GM10248 (cell line): Measurements from ENCODE around the gene ACAP3.

Experiments
- CTCF ChIA-PET: fragments of 300-600 bp; sonication (Branson Sonifier 250); formaldehyde crosslinking; extraction: SDS; loops from one replicate; lab custom pipeline; 2021; ENCODE audit warnings: antibody characterized with exemption; lab: Yijun Ruan, JAX
- POLR2A ChIA-PET: fragments of 350-650 bp; sonication (Branson Sonifier 250); formaldehyde crosslinking; extraction: SDS; loops from one replicate; lab custom pipeline; 2020; ENCODE audit warnings: antibody characterized with exemption; lab: Yijun Ruan, JAX
- DNase-seq: peaks from one replicate; pipeline ENCODE4 v3.0.0; 2012; ENCODE audit errors: extremely low spot score
- CTCF ChIP-seq: IDR thresholded peaks from 2 replicates; pipeline ENCODE4 v1.5.1; 2012; ENCODE audit warnings: mild to moderate bottlenecking, low read depth; ENCODE audit errors: extremely low read depth, missing control alignments, control extremely low read depth

ACAP3 gene

GRCh38 chr1:1262071-1262470, 45.7 kb downstream of the ACAP3 start:
- no peak for DNase-seq
- ChIA-PET CTCF (interaction anchor here (1.0 to 1.3 kb wide), 2 partner anchors 9 to 30 kb away, joined by 3 read pairs; no protein-coding TSS in a partner anchor), POLR2A (no interaction called here)
- TF ChIP-seq CTCF, result no peak

GRCh38 chr1:1260843-1261560, 46.7 kb downstream of the ACAP3 start:
- TF ChIP-seq CTCF, result no peak
- DNase-seq, result no peak
- ChIA-PET CTCF (interaction anchor here (0.7 to 1.8 kb wide), 5 partner anchors 10 to 276 kb away, joined by 3 to 6 read pairs (median 3); no protein-coding TSS in a partner anchor), POLR2A (no interaction called here)

GRCh38 chr1:1259951-1260600, 47.7 kb downstream of the ACAP3 start:
- ChIA-PET CTCF (interaction anchor here (1.5 to 1.8 kb wide), 3 partner anchors 9 to 275 kb away, joined by 3 to 6 read pairs (median 3); no protein-coding TSS in a partner anchor), POLR2A (no interaction called here)
- TF ChIP-seq CTCF, result no peak
- no peak for DNase-seq

GRCh38 chr1:1259540-1259939, 48.2 kb downstream of the ACAP3 start:
- ChIA-PET CTCF (interaction anchor here (1.5 to 1.8 kb wide), 3 partner anchors 9 to 275 kb away, joined by 3 to 6 read pairs (median 3); no protein-coding TSS in a partner anchor), POLR2A (no interaction called here)
- no peak for TF ChIP-seq CTCF
- DNase-seq, result no peak

- no peak for TF ChIP-seq CTCF
- DNase-seq, result no peak
- CTCF ChIA-PET, result no interaction called here
- POLR2A ChIA-PET, result no interaction called here
Measured at GRCh38 chr1:1259119-1259488, 48.6 kb downstream of the ACAP3 start.

GRCh38 chr1:1256956-1257871, 50.5 kb downstream of the ACAP3 start:
- TF ChIP-seq CTCF, result no peak
- DNase-seq, result no peak
- ChIA-PET POLR2A (no interaction called here), CTCF (interaction anchor here (1.2 kb wide), 1 partner anchor 180 kb away, joined by 3 read pairs; no protein-coding TSS in a partner anchor)
